Activated T-cell treated with anti-CD3 and anti-CD28 coated beads, Interleukin-2, amount 50 U/mL, for 4 hours (primary cell): ENCODE results near the gene TRIM64C. TPM values are rescaled to one million over a fixed set of nuclear protein-coding genes. Genes with fewer than 3 reads are reported as not detected.
"Not testable (repeated sequence)": the region's sequence is repeated elsewhere in the genome, so short reads cannot be mapped to it uniquely, and the experiment has no call there.

Experiments used
- ATAC-seq, 2 donors: fragments of 200-7000 bp; cut with Tn5 transposase; one replicate each; pipeline ENCODE4 v1.10.0; 2021
- DNase-seq: peaks from one replicate; pipeline ENCODE4 v3.0.0-alpha.2; 2020
- H3K27me3 Mint-ChIP-seq: one replicate; pipeline ENCODE4 v1.8.0; 2021; ENCODE audit warnings: low read depth, mixed read lengths
- H3K36me3 Mint-ChIP-seq: one replicate; pipeline ENCODE4 v1.8.0; 2022; ENCODE audit warnings: mixed read lengths; ENCODE audit not compliant: insufficient read depth
- H3K4me1 Mint-ChIP-seq: one replicate; pipeline ENCODE4 v1.8.0; 2021; ENCODE audit warnings: low read depth, mixed read lengths
- H3K4me3 Mint-ChIP-seq: one replicate; pipeline ENCODE4 v1.8.0; 2021; ENCODE audit warnings: mild to moderate bottlenecking, moderate library complexity, mixed read lengths
- H3K9me3 Mint-ChIP-seq: one replicate; pipeline ENCODE4 v1.8.0; 2021; ENCODE audit warnings: mixed read lengths
- total RNA-seq, 3 donors: library from RNA; stranded (reverse); gene quantifications; one replicate each; pipeline ENCODE4 v1.2.1, GENCODE V29; 2021

Gene TRIM64C, protein sequence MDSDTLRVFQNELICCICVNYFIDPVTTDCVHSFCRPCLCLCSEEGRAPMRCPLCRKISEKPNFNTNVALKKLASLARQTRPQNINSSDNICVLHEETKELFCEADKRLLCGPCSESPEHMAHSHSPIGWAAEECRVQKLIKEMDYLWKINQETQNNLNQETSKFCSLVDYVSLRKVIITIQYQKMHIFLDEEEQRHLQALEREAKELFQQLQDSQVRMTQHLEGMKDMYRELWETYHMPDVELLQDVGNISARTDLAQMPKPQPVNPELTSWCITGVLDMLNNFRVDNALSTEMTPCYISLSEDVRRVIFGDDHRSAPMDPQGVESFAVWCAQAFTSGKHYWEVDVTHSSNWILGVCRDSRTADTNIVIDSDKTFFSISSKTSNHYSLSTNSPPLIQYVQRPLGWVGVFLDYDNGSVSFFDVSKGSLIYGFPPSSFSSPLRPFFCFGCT
- total RNA-seq: not detected

DNA sequence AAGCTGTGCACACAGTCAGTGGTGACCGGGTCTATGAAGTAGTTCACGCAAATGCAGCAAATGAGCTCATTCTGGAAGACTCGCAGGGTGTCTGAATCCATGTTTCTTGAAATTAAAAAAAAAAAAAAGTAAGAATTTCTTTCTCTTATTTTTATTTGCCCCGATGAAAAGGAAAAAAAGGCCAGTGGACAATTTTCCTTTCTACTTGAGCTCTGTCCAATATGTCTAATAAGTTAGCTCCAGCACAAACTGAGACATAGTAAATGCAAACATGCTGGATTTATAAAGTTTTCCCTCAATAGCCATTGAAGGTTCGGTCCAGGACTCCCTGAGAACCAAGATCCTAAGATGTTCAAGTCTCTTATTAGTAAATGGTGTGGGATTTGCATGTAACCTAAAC lies at the start of gene TRIM64C:
TRIM64C (minus strand) TSS at position 101 of the 400 bp plus-strand sequence; CDS start at position 101, 0 bp downstream.
- not testable (repeated sequence) for H3K9me3 Mint-ChIP-seq, H3K36me3 Mint-ChIP-seq, H3K4me1 Mint-ChIP-seq, H3K4me3 Mint-ChIP-seq, DNase-seq, H3K27me3 Mint-ChIP-seq, ATAC-seq

DNA sequence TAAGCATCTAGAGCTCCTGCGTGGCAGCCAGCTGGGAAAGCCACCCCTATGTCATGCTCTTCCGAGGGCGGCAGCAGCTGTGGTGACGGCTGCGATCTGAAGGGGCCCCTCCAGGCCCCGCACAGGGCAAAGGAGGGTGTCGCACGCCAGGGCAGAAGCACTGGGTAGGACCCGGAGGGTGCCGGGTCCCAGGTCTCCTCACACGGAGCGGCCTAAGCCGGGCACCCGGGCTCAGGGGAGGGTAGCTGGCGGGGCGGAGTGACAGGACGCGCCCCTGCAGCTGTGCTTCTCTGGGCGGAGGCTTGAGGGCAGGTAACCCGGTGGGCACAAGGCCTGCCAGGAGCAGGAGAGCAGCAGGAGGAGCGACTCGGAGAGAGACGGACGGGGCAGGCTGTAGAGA lies 43.4 kb upstream of the TRIM64C start:
- not testable (repeated sequence) for H3K9me3 Mint-ChIP-seq, H3K27me3 Mint-ChIP-seq, ATAC-seq

DNA sequence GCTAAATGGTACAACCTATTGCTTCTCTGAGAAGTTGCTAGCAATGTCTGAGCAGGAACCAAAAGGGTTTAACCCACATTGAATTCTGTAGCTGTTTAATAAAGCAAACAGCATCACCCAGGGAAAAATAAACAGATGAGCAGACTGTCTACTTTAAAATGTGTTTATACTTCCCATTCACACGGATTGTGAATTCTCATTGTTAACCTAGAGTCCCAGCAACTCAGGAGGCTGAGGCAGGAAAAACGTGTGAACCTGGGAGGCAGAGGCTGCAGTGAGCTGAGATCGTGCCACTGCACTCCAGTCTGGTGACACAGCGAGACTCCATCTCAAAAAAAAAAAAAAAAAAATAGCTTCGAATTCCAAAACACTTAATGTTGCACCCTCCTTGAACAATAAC lies 11.0 kb upstream of the TRIM64C start:
- not testable (repeated sequence) for ATAC-seq, H3K9me3 Mint-ChIP-seq, H3K27me3 Mint-ChIP-seq, H3K36me3 Mint-ChIP-seq, H3K4me3 Mint-ChIP-seq, DNase-seq, H3K4me1 Mint-ChIP-seq

More for the DNA sequence above, 43.4 kb upstream of the TRIM64C start:
- not testable (repeated sequence) for DNase-seq, H3K4me1 Mint-ChIP-seq, H3K4me3 Mint-ChIP-seq, H3K36me3 Mint-ChIP-seq

DNA sequence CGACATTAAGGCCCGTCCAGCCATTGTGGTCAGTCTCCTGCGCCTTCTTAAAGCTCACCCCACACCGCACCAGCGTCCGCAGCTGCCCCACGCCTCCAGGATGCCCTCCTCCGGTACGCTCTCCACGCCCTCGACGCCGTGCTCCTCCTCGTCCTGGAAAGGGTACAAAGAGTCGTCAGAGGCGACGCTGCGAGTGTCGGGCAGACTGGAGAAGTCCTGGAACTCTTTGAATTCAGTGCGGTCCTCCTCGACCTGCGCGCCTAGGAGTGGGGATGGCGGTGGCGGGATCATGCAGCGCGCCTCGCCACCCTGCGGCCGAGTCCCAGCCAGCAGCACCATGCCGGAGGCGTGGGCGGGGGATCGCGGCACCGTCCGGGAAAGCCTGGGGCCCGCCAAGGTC lies 9.1 kb downstream of the TRIM64C start:
- ATAC-seq, H3K27me3 Mint-ChIP-seq: not testable (repeated sequence)

DNA sequence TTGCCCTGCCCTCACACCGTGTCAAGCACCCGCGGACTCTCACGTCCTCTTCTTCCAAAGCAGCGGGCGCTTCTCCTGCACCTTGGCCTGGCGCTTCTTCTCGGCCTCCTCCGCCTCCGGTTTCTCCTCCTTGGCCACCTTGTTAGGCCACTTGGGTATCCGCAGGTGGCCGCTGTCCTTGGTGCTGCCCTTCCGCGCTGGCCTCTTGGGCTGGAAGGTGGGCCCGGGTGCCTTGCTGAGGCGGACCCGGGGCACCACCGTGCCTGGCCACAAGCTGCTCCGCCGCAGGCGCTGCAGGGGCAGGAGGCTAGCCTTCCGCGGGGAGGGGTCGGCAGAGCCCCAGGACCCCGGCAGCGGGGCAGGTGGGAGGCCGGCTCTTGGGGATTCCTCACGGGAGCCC lies 10.7 kb downstream of the TRIM64C start:
- not testable (repeated sequence) for H3K27me3 Mint-ChIP-seq, H3K4me3 Mint-ChIP-seq, H3K36me3 Mint-ChIP-seq, DNase-seq, H3K9me3 Mint-ChIP-seq, ATAC-seq, H3K4me1 Mint-ChIP-seq

More for the DNA sequence above, 9.1 kb downstream of the TRIM64C start:
- not testable (repeated sequence) for H3K36me3 Mint-ChIP-seq, H3K4me1 Mint-ChIP-seq, DNase-seq, H3K4me3 Mint-ChIP-seq, H3K9me3 Mint-ChIP-seq

DNA sequence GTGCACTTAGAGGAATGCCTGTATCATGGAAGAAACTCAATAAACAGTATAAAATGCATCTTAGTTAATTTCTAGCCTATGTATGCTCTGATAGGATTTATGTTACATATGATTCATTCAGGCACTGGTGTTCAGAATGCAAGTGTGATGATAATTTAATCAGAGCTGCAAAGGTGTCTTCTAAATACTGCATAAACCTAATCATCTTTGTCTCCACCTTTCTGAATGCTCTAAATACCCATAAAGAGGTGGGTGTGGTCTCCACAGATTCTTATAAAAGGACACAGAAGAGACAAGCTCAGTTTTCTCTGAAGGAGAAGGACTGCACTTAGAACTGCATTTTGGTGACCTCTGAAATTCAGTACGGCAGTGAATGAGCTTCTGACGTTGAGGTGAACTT lies 30.4 kb downstream of the TRIM64C start, which contains the start of gene TRIM49B:
TRIM49B (plus strand) TSS at position 301 of the 400 bp plus-strand sequence. CDS start 2,777 bp downstream, outside the sequence.
- not testable (repeated sequence) for ATAC-seq, H3K36me3 Mint-ChIP-seq, H3K4me3 Mint-ChIP-seq, H3K27me3 Mint-ChIP-seq, H3K4me1 Mint-ChIP-seq, H3K9me3 Mint-ChIP-seq, DNase-seq

Other genes with a start within 250 kb of the TRIM64C start
- gene TRIM51G, start 75.2 kb downstream of the TRIM64C start, total RNA-seq: not detected
- gene TRIM49B, start 30.3 kb downstream of the TRIM64C start, total RNA-seq: not detected
- gene FOLH1, start 149.5 kb upstream of the TRIM64C start, total RNA-seq: not detected